ENCODE measurements around the gene UBR1.

DNA sequence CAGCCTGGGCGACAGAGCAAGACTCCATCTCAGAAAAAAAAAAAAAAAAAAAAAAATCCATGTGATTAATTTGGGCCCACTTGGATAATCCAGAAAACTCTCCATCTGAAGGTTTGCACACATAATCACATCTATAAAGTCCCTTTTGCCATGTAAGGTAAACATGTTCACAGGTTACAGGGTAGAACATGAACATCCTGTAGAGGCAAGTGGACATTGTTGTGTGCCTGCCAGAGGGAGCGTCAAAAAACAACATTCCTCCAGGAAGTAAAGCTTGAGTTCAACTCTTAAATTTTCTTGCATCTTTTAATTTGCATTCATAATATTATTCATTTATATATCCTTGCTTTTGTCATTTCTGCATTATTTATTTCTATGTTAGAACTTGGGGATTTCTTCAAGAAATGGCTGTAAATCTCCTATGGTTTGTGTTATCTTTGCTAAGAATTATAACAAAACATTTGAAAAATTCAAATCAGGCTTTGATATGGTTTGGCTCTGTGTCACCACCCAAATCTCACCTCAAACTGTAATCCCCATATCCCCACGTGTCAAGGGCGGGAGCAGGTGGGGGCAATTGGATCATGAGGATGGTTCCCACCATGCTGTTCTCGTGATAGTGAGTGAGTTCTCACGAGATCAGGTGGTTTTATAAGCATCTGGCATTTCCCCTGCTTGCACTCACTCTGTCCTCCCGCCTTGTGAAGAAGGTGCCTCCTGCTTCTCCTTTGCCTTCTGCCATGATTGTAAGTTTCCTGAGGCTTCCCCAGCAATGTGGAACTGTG is 173.9 kb downstream of the UBR1 start:
- TF ChIP-seq, protein P1, sequence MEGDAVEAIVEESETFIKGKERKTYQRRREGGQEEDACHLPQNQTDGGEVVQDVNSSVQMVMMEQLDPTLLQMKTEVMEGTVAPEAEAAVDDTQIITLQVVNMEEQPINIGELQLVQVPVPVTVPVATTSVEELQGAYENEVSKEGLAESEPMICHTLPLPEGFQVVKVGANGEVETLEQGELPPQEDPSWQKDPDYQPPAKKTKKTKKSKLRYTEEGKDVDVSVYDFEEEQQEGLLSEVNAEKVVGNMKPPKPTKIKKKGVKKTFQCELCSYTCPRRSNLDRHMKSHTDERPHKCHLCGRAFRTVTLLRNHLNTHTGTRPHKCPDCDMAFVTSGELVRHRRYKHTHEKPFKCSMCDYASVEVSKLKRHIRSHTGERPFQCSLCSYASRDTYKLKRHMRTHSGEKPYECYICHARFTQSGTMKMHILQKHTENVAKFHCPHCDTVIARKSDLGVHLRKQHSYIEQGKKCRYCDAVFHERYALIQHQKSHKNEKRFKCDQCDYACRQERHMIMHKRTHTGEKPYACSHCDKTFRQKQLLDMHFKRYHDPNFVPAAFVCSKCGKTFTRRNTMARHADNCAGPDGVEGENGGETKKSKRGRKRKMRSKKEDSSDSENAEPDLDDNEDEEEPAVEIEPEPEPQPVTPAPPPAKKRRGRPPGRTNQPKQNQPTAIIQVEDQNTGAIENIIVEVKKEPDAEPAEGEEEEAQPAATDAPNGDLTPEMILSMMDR (conservative IDR thresholded peaks at IDR 0.05; ENCODE audit: low read depth, low read length), result no peak
- TF ChIP-seq EZH2 (IDR thresholded peaks at IDR 0.05; ENCODE audit: low read length, unreplicated experiment), result no peak
